Measurements from ENCODE around the gene ACBD7.

GRCh38 chr10:15113766-15114165, 25.2 kb upstream of the ACBD7 start:
- no peak for TF ChIP-seq EZH2 (IDR thresholded peaks at IDR 0.05)
- TF ChIP-seq POLR2AphosphoS5 (IDR thresholded peaks at IDR 0.05; ENCODE audit: borderline replicate concordance, low read depth, low read length) = no peak
- no peak for TF ChIP-seq FOXP2 (optimal IDR thresholded peaks at IDR 0.05; ENCODE audit: control extremely low read depth, extremely low read length, insufficient read depth)

Data from SK-N-MC (cell line).